Upper lobe of left lung (tissue), 6 donors: ENCODE results near the gene MAP2K6. TPM values are rescaled to one million over a fixed set of nuclear protein-coding genes. Genes with fewer than 3 reads are reported as not detected.

ENCODE experiments used
- ATAC-seq, 2 donors: fragments of 200-7000 bp; cut with Tn5 transposase; one replicate each; pipeline ENCODE4 v1.9.1; 2022; ENCODE audit warnings: mild to moderate bottlenecking in 2 of 2, moderate library complexity in 2 of 2; ENCODE audit not compliant: low FRiP score in 2 of 2
- DNase-seq, 2 donors: peaks; one replicate each; pipeline ENCODE4 v3.0.0-alpha.2; 2019 to 2020
- H3K27ac ChIP-seq, 4 donors: fragments of 200-600 bp; sonication (generic); one replicate each; pipeline ENCODE4 v1.5.1; 2016 to 2019
- H3K27me3 ChIP-seq, 4 donors: fragments of 200-600 bp; sonication (generic); one replicate each; pipeline ENCODE4 v1.5.1; 2017 to 2019
- H3K36me3 ChIP-seq, 4 donors: fragments of 200-600 bp; sonication (generic); one replicate each; pipeline ENCODE4 v1.5.1; 2016 to 2019
- H3K4me1 ChIP-seq, 4 donors: fragments of 200-600 bp; sonication (generic); one replicate each; pipeline ENCODE4 v1.5.1; 2018 to 2019
- H3K4me3 ChIP-seq, 4 donors: fragments of 200-600 bp; sonication (generic); one replicate each; pipeline ENCODE4 v1.5.1; 2017 to 2019; ENCODE audit warnings: mild to moderate bottlenecking in 2 of 4, moderate library complexity in 1 of 4
- H3K9me3 ChIP-seq, 4 donors: fragments of 200-600 bp; sonication (generic); one replicate each; pipeline ENCODE4 v1.5.1; 2018 to 2019
- EP300 ChIP-seq, 4 donors: sonication (generic); formaldehyde crosslinking; IDR thresholded peaks; one replicate each; pipeline ENCODE4 v1.5.1; 2017; ENCODE audit warnings: antibody characterized with exemption in 4 of 4, control low read depth in 2 of 4
- POLR2A ChIP-seq, 4 donors: fragments of 450-650 bp; IDR thresholded peaks; one replicate each; pipeline ENCODE4 v1.5.1; 2016 to 2017; ENCODE audit warnings: antibody characterized with exemption in 4 of 4, mild to moderate bottlenecking in 2 of 4
- POLR2AphosphoS5 ChIP-seq, 2 donors: sonication (generic); formaldehyde crosslinking; IDR thresholded peaks; one replicate each; pipeline ENCODE4 v1.5.1; 2017; ENCODE audit warnings: antibody characterized with exemption in 2 of 2
- whole genome bisulfite sequencing, 2 donors: methylation state at CpG; one replicate each; pipeline ENCODE4 v1.1.5; 2017 to 2018; 5-methylcytosine and 5-hydroxymethylcytosine counted together
- total RNA-seq, 6 donors: library from RNA; depleted of rRNA in 4 of 6; stranded (reverse); fragments of >200 nt in 4 of 6; gene quantifications; one replicate each; pipeline versions ENCODE4 v1.1.0 to v1.2.1, GENCODE V29; 2016 to 2021
- TF ChIP-seq, protein P1 (sequence below), 6 experiments: fragments of 450-650 bp in 4 of 6; fragments of 200-600 bp in 2 of 6; sonication (generic) in 2 of 6; IDR thresholded peaks; one replicate each; pipeline ENCODE4 v1.5.1; 2016 to 2019; ENCODE audit warnings: antibody characterized with exemption in 6 of 6
- donor health status: DM: no; HTN: no; CAD: no; lungs with moderate emphysema.
- donor health status: DM: no; HTN: yes; CAD: no; lungs with severe emphysema.

The MAP2K6 gene
- total RNA-seq, 6 donors from 2014 or later = 0.33 to 16.8 (median 5.9) TPM

DNA sequence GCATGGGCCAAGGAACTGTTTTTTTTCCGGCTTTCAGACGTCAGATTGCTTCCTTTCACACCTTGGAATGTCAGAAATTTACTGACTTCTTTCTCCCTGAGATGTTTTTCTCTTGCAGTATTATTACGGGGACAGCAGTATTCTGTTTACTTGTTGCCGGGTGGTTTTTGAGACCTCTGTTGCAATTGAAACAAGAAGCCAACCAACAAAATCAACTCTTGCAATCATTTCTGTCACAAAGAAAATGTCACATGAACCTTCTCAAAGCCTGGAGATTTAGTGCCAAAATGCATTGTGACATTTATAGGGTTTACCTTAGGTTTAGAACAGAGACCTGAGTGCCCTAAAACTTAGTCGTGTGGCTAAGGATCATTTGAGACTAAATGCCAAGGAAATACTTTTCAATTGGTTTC lies 174.3 kb downstream of the MAP2K6 start:
- H3K4me3 ChIP-seq = no peak overlapping the region
- TF ChIP-seq, protein P1, sequence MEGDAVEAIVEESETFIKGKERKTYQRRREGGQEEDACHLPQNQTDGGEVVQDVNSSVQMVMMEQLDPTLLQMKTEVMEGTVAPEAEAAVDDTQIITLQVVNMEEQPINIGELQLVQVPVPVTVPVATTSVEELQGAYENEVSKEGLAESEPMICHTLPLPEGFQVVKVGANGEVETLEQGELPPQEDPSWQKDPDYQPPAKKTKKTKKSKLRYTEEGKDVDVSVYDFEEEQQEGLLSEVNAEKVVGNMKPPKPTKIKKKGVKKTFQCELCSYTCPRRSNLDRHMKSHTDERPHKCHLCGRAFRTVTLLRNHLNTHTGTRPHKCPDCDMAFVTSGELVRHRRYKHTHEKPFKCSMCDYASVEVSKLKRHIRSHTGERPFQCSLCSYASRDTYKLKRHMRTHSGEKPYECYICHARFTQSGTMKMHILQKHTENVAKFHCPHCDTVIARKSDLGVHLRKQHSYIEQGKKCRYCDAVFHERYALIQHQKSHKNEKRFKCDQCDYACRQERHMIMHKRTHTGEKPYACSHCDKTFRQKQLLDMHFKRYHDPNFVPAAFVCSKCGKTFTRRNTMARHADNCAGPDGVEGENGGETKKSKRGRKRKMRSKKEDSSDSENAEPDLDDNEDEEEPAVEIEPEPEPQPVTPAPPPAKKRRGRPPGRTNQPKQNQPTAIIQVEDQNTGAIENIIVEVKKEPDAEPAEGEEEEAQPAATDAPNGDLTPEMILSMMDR (IDR thresholded peaks at IDR 0.05) = no peak
- no peak for TF ChIP-seq POLR2AphosphoS5 (IDR thresholded peaks at IDR 0.05)
- TF ChIP-seq POLR2A (IDR thresholded peaks at IDR 0.05) = no peak
- TF ChIP-seq EP300 (IDR thresholded peaks at IDR 0.05) = no peak
- no peak for ATAC-seq
- no peak for DNase-seq
- no peaks in the 10 kb centered on the region for H3K36me3 ChIP-seq
- H3K27ac ChIP-seq = no peak overlapping the region
- peaks cover 0 to 8% (median 4%) of the 10 kb centered on the region in 4 donors for H3K4me1 ChIP-seq
- H3K9me3 ChIP-seq = no peaks in the 10 kb centered on the region
- H3K27me3 ChIP-seq = no peaks in the 10 kb centered on the region
- 36 to 39% methylated on average over 5 of the region's 5 CpGs for WGBS, 2 donors

DNA sequence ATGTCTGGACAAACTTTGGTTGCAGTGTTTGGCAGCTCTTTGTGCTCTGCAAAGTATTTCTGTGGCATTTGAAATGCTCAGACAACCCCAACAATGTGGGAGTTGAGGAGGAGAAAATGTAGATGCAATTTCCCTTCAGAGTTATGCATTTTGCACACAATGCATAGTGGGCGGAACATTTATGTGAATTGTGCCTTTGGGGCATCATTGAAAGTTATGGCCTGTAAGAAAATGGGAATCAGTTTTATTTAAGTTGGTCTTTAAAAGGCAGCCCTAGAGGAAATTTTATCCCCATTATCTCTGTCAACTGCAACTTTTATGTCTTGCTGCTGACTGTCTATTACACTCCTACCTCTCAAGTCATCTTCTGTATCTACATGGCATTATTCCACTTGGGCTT lies 176.2 kb downstream of the MAP2K6 start:
- no peak overlapping the region for H3K4me3 ChIP-seq
- H3K9me3 ChIP-seq = no peaks in the 10 kb centered on the region
- no peak for DNase-seq
- TF ChIP-seq EP300 (IDR thresholded peaks at IDR 0.05) = no peak
- no peak for TF ChIP-seq POLR2AphosphoS5 (IDR thresholded peaks at IDR 0.05)
- TF ChIP-seq, protein P1 (IDR thresholded peaks at IDR 0.05) = no peak
- no peak for TF ChIP-seq POLR2A (IDR thresholded peaks at IDR 0.05)
- no peak for ATAC-seq
- no peaks in the 10 kb centered on the region for H3K36me3 ChIP-seq
- no peaks in the 10 kb centered on the region for H3K27me3 ChIP-seq
- H3K4me1 ChIP-seq = peaks cover 0 to 8% (median 4%) of the 10 kb centered on the region in 4 donors
- 95 to 100% methylated on average over 1 of the region's 1 CpG for WGBS, 2 donors
- H3K27ac ChIP-seq = no peak overlapping the region

GRCh38 chr17:69592692-69593350 lies 178.3 kb downstream of the MAP2K6 start:
- DNase-seq (no peak), ATAC-seq (no peak)
- Histone ChIP-seq H3K4me1 (peaks cover 0 to 8% (median 4%) of the 10 kb centered on the region in 4 donors), H3K27ac (no peak overlapping the region), H3K9me3 (no peaks in the 10 kb centered on the region), H3K4me3 (no peak overlapping the region), H3K36me3 (no peaks in the 10 kb centered on the region), H3K27me3 (no peaks in the 10 kb centered on the region)
- TF ChIP-seq EP300 (IDR thresholded peaks at IDR 0.05) = no peak
- TF ChIP-seq, protein P1 (IDR thresholded peaks at IDR 0.05) = no peak
- no peak for TF ChIP-seq POLR2A (IDR thresholded peaks at IDR 0.05)
- TF ChIP-seq POLR2AphosphoS5 (IDR thresholded peaks at IDR 0.05) = no peak
- 69 to 76% methylated on average over 3 of the region's 3 CpGs for WGBS, 2 donors

DNA sequence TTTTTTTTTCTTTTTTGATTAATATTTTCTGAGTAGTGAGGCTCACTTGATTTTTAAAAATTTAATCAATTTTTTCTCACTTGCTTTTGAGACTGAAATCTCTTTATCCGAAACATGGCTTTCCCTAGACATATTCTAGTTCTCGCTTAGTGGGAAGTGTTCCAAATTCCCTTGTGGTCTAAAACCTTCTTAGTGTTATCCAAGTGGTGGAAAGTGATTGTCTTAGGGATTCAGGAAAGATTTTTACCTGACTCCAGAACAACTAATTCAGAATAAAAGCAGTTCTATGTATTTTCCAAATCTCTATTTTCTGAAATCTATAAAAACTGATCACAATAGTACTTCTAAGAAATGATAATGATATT lies 178.8 kb downstream of the MAP2K6 start:
- no peaks in the 10 kb centered on the region for H3K9me3 ChIP-seq
- TF ChIP-seq POLR2A (IDR thresholded peaks at IDR 0.05) (no peak), POLR2AphosphoS5 (IDR thresholded peaks at IDR 0.05) (no peak), EP300 (IDR thresholded peaks at IDR 0.05) (no peak)
- TF ChIP-seq, protein P1 (IDR thresholded peaks at IDR 0.05) = no peak
- no peak overlapping the region for H3K4me3 ChIP-seq
- H3K27me3 ChIP-seq = no peaks in the 10 kb centered on the region
- WGBS, 2 donors = 98 to 99% methylated on average over 2 of the region's 2 CpGs
- H3K4me1 ChIP-seq = peaks cover 0 to 8% (median 4%) of the 10 kb centered on the region in 4 donors
- ATAC-seq (no peak), DNase-seq (no peak)
- no peaks in the 10 kb centered on the region for H3K36me3 ChIP-seq
- no peak overlapping the region for H3K27ac ChIP-seq

- TF ChIP-seq EP300 (IDR thresholded peaks at IDR 0.05) = no peak
- TF ChIP-seq POLR2A (IDR thresholded peaks at IDR 0.05) = no peak
- 79 to 88% methylated on average over 2 of the region's 2 CpGs for WGBS, 2 donors
- ATAC-seq = no peak
Observed at GRCh38 chr17:69593716-69594115, 179.2 kb downstream of the MAP2K6 start.

More at GRCh38 chr17:69593716-69594115, 179.2 kb downstream of the MAP2K6 start:
- no peaks in the 10 kb centered on the region for H3K9me3 ChIP-seq
- no peaks in the 10 kb centered on the region for H3K36me3 ChIP-seq
- H3K27me3 ChIP-seq = no peaks in the 10 kb centered on the region
- H3K4me3 ChIP-seq = no peak overlapping the region
- no peak overlapping the region for H3K27ac ChIP-seq
- DNase-seq = no peak
- H3K4me1 ChIP-seq = peaks cover 0 to 4% (median 2%) of the 10 kb centered on the region in 4 donors
